ENCODE results near the gene CST8.

Gene CST8

GRCh38 chr20:23542801-23543200 lies 51.9 kb downstream of the CST8 start:
- no peak for TF ChIP-seq CTCF (conservative IDR thresholded peaks at IDR 0.05; ENCODE audit: low read depth, low read length)
- no peak overlapping the region for H3K4me3 ChIP-seq (ENCODE audit: low read depth, low read length)
- no peak for DNase-seq (ENCODE audit: low read depth)

GRCh38 chr20:23544133-23544532 lies 53.2 kb downstream of the CST8 start:
- no peak overlapping the region for H3K4me3 ChIP-seq (ENCODE audit: low read depth, low read length)
- no peak for DNase-seq (ENCODE audit: low read depth)
- no peak for TF ChIP-seq CTCF (conservative IDR thresholded peaks at IDR 0.05; ENCODE audit: low read depth, low read length)
